Smooth muscle cell of the brain vasculature (primary cell): ENCODE results near the gene PLA2G4F.

Source experiments
- DNase-seq: peaks from one replicate; pipeline ENCODE4 v3.0.0-alpha.2; 2012; ENCODE audit warnings: low read depth, low spot score

The PLA2G4F gene

GRCh38 chr15:42156243-42156922 is at the start of gene PLA2G4F:
Gene PLA2G4F (minus strand): TSS chr15:42156636. CDS start chr15:42156549, 87 bp downstream.
- no peak for DNase-seq

- no peak for DNase-seq
Observed at GRCh38 chr15:42203891-42204290, 47.5 kb upstream of the PLA2G4F start.

GRCh38 chr15:42202653-42203052 is 46.2 kb upstream of the PLA2G4F start:
- DNase-seq, result no peak

GRCh38 chr15:42201801-42202200 is 45.4 kb upstream of the PLA2G4F start:
- no peak for DNase-seq

- no peak for DNase-seq
Observed at GRCh38 chr15:42199126-42199525, 42.7 kb upstream of the PLA2G4F start.

GRCh38 chr15:42198516-42198915 is 42.1 kb upstream of the PLA2G4F start:
- no peak for DNase-seq

GRCh38 chr15:42194513-42194912 is 38.1 kb upstream of the PLA2G4F start:
- peak; percentile 44 for DNase-seq

DNA sequence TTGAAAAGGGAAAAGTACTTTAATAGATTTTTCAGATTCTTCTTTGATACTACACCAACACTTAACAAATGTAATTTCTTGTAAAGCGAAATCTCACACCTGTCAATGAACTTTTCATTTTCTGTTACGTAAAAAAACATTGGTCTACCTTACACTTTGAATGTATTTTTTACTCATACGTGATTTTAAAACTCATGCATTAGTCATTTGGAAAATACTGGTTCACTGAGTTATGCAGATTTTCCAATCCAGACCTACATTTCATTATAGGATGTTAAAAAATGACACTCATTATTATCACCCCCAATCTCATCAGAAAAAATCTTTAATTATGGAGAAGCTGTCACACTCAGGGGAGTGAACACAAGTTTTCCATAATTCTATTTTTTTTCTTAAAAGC is 36.9 kb upstream of the PLA2G4F start:
- no peak for DNase-seq

DNA sequence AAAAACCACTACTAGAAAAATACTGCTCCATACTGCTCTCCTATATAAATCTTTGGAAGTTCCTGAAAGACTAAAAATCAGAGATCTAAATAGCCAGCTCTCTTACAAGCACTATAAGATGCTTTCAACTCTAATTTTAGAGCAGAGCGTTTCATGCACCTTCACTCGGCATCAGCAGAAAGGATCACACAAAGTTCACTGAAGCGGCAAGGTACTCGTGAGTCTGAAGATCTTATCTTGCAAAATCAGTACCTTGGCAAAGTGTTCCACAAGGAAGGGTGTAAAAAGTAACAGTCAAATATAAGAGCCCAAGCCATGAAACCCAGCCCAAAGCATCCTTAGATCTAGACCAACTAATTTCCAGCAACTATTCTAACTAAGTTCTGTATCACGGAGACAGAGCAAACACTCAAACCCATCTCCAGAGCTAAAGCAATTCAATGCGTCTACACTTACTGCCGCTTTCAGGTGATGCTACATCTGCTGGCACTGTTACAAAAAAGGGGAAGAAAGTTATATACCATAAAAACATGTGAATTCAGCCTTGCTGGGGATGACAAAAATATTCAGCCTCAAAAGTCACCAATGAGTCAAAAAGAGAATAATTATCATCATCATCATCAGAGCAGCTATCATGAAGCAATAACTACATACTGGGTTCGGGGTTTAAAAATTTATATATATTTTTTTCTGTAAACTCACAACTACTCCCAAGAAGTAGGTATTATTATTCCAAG is 35.3 kb upstream of the PLA2G4F start:
- no peak for DNase-seq

DNA sequence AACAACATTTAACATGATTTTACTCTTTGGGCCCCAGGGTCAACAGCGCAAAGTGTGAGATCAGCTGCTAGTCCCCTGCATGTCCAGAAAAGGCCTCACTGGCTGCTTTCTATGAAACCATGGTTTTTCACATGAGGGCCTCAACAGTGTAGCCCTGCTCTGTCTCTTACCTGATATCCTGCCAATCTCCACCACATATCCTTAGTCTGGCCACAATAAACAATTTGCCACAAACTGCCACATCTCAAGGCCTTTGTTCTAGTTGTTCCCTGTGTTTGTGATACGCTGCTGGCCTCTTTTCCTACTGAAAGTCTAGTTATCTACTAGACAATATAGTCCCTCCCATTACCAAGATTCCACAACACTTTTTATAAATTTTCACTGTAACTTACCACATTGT is 33.9 kb upstream of the PLA2G4F start:
- DNase-seq, result no peak

DNA sequence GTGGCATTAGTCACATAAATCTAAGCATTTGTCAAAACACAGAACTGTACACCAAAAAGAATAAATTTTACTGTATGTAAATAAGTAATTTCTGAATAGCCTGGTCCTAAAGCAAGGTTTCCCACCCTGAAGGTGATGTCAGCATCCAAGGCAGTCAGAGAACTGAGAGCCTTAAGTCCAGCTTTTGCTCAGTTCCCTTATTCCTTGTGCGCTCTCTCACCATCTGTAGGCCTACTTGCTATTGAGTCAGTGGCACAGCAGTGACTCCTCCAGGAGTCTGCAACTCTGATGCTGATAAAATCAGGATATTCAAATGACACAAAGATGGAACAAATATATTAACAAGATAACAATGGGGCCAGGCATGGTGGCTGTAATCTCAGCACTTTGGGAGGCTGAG is 29.4 kb upstream of the PLA2G4F start:
- no peak for DNase-seq

DNA sequence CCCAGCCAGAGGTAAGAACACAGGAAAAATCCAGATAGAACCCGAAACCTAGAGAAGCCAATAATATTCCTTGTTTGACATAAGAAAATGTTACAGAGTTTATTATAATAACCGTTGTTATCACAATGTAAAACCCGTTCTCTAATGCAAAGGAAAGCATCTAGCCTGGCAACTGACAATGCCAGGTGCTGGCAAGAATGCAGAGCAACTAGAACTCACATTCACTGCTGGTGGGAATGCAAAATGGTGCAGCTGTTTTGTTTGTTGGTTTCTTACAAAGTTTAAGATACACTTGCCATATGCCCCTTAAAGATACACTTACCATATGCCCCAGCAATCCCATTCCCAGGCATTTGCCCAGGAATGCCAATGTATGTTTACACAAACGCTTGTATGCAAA is 28.3 kb upstream of the PLA2G4F start:
- no peak for DNase-seq

DNA sequence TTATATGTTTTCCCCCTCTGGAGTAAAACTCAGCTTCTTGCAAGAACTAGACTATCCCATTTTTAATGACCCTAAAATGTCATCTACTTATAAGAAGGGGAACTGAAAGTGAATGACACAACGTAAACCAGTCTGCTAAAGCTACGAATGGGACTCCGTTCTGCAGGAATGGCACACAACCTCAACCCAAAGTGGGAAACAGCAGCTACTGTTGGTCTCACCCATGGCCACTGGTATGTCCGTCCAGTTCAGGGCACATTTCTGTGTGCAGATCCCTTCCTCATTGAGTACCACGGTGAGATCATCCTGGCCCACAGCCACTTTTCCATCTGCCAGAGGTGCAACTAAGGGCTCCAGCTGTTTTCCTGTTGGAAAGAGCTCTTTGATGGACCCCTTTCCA is 27.9 kb upstream of the PLA2G4F start:
- no peak for DNase-seq

GRCh38 chr15:42182961-42183360 is 26.5 kb upstream of the PLA2G4F start:
- no peak for DNase-seq

DNA sequence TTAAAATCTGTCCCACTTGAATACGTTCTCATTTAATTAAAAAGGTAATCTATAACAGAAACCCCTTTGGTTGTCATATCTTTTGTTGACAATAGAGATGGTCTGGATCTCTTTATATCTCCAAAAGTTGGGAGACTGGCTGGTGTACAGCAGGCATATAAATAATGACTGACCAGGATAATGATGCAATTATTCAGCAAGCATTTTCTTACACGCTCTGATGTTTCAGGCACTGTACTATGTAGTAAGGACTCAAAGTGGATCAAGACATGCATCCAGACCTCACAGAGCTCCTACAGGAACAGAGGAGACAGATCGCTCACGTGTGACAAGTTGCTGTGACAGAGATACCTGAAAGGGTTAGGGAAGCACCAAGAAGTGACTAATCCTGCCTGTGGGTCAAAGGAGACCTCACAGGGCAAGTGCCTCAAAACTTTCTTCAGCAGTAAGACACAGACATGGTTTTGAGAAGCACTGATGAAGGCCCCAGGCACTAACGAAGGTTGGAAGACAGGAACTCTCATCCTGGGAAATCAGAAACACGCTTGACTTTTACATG is 26.0 kb upstream of the PLA2G4F start:
- no peak for DNase-seq

GRCh38 chr15:42178056-42178455 is 21.6 kb upstream of the PLA2G4F start:
- no peak for DNase-seq

DNA sequence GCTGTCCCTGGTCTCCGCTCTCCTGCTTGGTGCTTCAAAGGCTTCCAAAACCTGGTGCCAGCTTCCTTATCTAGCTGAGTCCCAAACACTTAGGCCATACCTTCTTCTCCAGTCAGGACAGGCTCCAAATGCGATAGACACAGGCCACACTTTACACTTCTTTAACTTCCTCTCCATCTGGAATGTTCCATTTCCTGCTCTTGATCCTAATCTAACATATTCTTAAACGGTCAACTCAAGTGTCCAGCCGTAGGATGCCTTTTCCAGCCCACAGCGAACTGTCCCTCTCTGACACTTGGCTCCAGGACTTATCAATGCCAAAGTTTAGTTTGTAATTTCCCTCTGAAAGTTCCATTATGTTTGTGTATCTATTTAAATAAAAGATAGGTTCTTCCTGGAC is 19.2 kb upstream of the PLA2G4F start:
- DNase-seq, result no peak

DNA sequence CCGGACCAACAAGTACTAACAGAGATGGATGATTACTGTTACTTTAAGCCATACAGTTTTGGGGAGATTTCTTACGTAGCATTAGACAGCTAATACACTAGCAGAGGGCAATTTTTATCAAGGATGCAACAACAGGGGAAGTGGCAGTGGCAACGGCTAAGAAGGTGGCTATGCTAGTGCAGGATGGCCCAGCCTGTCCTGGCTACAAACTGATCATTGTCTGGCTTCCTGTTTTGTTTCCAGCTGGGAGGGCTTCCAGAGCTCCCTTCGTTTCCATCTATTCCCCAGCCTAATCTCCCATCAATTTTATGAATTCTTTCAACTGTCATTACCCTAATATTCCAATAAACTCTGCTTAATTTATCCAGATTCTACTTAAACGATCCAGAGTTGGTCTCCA is 16.0 kb upstream of the PLA2G4F start:
- no peak for DNase-seq

- no peak for DNase-seq
Observed at GRCh38 chr15:42171795-42172194, 15.4 kb upstream of the PLA2G4F start.

DNA sequence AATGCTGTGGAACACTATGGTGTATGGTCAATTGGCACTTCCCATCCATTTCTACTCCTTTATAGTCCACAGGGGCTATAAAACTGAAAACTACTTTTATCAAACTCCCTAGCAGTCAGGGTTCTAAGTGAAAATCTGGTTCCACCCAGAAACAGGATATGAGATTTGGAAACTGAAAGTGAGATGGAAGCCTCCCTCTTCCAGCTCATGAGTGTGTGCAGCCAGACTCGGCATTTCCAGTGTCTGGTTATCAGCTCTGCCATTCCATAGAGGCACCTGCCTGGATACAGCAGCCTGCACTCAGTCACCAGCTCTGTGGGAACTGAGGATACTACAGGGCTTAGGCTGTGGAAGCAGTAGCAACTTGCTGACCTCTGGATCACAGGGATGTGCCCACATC is 14.7 kb upstream of the PLA2G4F start:
- DNase-seq, result no peak

DNA sequence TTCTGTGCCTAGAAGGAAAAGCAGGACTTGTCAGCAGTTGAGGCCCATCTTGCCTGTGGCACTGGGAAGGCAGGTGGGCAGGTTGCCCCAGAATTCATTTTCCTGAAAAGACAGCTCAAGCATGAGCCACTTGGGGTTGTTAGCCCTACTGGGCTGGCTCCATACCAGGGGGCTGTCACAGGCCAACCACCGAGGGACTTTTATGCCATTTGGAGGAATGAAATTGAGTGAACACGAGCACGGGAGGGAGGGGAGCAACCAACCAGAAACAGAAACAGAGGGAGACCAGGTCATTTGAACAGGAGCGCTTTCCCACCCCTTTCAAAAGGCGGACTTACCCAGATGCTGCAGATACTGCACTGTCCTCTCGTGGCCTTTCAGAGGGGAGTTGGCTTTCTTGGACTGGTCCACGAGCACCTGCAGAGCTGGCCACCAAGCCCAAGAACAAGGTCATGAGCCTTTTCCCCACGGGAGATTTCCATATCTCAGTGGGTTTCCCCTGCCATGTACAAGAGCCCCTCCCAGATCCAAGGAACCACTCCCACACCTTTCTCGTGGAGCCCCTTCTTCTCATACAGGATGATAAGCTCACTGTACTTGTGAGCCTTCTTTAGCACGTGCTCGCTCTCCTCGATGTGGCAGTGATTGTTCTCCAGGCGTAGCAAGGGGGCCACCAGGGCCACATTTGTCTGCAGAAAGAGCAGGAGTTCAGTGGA is 9.9 kb upstream of the PLA2G4F start:
- DNase-seq, result no peak

DNA sequence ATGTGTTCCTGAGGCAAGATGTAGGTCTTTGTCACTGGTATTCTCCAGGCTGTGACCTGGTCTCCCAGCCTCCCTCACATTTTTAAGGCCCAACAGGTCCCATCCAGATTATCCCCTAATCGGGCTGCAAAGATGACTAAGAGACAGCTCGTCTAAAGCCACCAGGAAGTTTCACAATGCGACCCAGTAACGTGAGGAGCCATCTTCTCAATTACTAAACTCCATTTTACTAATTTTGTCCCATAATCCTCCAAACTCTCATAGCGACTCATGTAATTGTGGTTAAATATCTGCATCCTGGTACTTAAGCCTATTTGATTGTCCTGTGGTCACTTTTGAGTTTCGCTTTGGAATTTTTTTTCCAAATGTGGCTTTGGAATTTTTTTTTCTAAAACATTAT is 8.7 kb upstream of the PLA2G4F start:
- no peak for DNase-seq
